ENCODE data around the gene PCDH15. TPM values are rescaled to one million over a fixed set of nuclear protein-coding genes. Genes with fewer than 3 reads are reported as not detected.

Gene PCDH15
- total and polyA plus RNA-seq, 2 experiments from 2014 or later: 1.1 to 1.7 TPM

DNA sequence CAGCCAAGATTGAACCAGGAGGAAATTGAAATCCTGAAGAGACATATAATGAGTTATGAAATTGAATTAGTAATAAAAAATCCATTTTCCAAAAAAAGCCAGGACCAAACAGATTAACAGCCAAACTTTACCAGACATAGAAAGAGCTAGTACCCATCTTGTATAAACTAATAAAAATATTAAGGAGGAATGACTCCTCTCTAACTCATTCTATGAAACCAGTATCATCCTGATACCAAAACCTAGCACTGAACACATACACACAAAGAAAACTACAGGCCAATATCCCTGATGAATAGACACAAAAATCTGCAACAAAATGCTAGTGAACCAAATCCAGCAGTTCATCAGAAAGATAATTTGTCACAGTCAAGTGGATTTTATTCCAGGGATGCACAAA, 140.6 kb downstream of the PCDH15 start:
- Histone ChIP-seq H3K9me3 (ENCODE audit: low read depth) (no peaks in the 10 kb centered on the region), H3K36me3 (replicated peaks; ENCODE audit: insufficient read depth, low read depth) (no peaks in the 10 kb centered on the region), H4K20me1 (ENCODE audit: insufficient read depth, poor library complexity, severe bottlenecking) (no peaks in the 10 kb centered on the region), H3K79me2 (no peaks in the 10 kb centered on the region), H3K27ac (no peak overlapping the region), H2AFZ (no peak overlapping the region), H3K27me3 (no peaks in the 10 kb centered on the region), H3K4me1 (ENCODE audit: insufficient read depth) (no peaks in the 10 kb centered on the region), H3K9me2 (replicated peaks; ENCODE audit: insufficient read depth) (no peaks in the 10 kb centered on the region), H3K4me2 (no peak overlapping the region), H3K4me3 (no peak overlapping the region)
- DNase-seq (ENCODE audit: low spot score): no peak
- TF ChIP-seq EZH2 (IDR thresholded peaks at IDR 0.05; ENCODE audit: borderline replicate concordance) (no peak), EZH2phosphoT487 (IDR thresholded peaks at IDR 0.05; ENCODE audit: low read depth, severe bottlenecking, unreplicated experiment) (no peak)
- TF ChIP-seq, protein P1, sequence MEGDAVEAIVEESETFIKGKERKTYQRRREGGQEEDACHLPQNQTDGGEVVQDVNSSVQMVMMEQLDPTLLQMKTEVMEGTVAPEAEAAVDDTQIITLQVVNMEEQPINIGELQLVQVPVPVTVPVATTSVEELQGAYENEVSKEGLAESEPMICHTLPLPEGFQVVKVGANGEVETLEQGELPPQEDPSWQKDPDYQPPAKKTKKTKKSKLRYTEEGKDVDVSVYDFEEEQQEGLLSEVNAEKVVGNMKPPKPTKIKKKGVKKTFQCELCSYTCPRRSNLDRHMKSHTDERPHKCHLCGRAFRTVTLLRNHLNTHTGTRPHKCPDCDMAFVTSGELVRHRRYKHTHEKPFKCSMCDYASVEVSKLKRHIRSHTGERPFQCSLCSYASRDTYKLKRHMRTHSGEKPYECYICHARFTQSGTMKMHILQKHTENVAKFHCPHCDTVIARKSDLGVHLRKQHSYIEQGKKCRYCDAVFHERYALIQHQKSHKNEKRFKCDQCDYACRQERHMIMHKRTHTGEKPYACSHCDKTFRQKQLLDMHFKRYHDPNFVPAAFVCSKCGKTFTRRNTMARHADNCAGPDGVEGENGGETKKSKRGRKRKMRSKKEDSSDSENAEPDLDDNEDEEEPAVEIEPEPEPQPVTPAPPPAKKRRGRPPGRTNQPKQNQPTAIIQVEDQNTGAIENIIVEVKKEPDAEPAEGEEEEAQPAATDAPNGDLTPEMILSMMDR (IDR thresholded peaks at IDR 0.05; ENCODE audit: poor library complexity): no peak

DNA sequence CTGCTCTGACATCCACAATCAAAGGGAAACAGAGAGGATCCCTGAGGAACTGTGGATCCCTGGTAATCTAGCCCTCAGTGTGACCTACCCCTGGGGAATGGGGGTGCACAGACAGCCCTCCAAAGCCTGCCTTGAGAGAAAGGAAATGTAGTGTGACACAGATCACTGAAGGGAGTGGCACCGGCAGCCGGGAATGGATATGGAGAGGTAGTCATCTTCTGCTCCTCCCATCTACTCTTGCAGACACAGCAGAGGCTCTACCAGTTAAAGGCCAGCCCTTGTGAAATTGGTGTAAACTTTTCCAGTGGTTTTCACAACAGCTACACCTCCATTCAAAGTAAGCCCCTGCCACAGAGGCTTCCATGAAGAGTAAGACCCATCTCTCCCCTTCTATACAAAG, 144.4 kb downstream of the PCDH15 start:
- Histone ChIP-seq H3K9me3 (ENCODE audit: low read depth) (no peaks in the 10 kb centered on the region), H3K4me1 (ENCODE audit: insufficient read depth) (no peaks in the 10 kb centered on the region), H3K9me2 (replicated peaks; ENCODE audit: insufficient read depth) (no peaks in the 10 kb centered on the region), H3K4me3 (no peak overlapping the region), H3K79me2 (no peaks in the 10 kb centered on the region), H2AFZ (no peak overlapping the region), H3K36me3 (replicated peaks; ENCODE audit: insufficient read depth, low read depth) (no peaks in the 10 kb centered on the region), H3K27ac (no peak overlapping the region), H3K4me2 (no peak overlapping the region), H4K20me1 (ENCODE audit: insufficient read depth, poor library complexity, severe bottlenecking) (no peaks in the 10 kb centered on the region), H3K27me3 (no peaks in the 10 kb centered on the region)
- TF ChIP-seq EZH2phosphoT487 (IDR thresholded peaks at IDR 0.05; ENCODE audit: low read depth, severe bottlenecking, unreplicated experiment): no peak
- TF ChIP-seq, protein P1 (IDR thresholded peaks at IDR 0.05; ENCODE audit: poor library complexity): no peak
- TF ChIP-seq EZH2 (IDR thresholded peaks at IDR 0.05; ENCODE audit: borderline replicate concordance): no peak
- 93% methylated on average over 2 of the region's 2 CpGs for WGBS (ENCODE audit: low lambda C conversion rate, missing lambda C conversion rate)
- DNase-seq (ENCODE audit: low spot score): no peak

DNA sequence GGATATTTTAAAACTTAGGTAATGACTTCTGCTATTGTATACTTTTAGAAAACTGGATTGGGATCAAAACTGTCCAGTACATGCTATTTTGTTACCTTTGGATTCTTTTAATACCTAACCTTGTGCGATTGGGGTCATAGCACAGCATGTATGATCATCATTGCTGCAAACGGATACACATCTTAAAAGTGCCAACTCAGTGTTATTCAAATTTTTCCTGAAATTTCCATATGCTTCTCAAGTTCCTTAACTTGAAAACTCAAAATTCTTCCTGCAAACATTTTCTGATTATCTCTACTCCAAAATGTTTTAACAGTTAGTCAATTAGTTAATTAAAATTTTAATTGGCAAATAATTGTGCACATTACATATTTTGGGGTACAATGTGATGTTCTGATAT, 147.5 kb downstream of the PCDH15 start:
- no peak overlapping the region for H3K27ac ChIP-seq
- no peaks in the 10 kb centered on the region for H4K20me1 ChIP-seq (ENCODE audit: insufficient read depth, poor library complexity, severe bottlenecking)
- H3K27me3 ChIP-seq: no peaks in the 10 kb centered on the region
- DNase-seq (ENCODE audit: low spot score): no peak
- no peak overlapping the region for H3K4me3 ChIP-seq
- no peak overlapping the region for H2AFZ ChIP-seq
- H3K79me2 ChIP-seq: no peaks in the 10 kb centered on the region
- no peaks in the 10 kb centered on the region for H3K36me3 ChIP-seq (replicated peaks; ENCODE audit: insufficient read depth, low read depth)
- WGBS (ENCODE audit: low lambda C conversion rate, missing lambda C conversion rate): 95% methylated on average over 2 of the region's 2 CpGs
- H3K4me1 ChIP-seq (ENCODE audit: insufficient read depth): no peaks in the 10 kb centered on the region
- TF ChIP-seq EZH2 (IDR thresholded peaks at IDR 0.05; ENCODE audit: borderline replicate concordance): no peak
- TF ChIP-seq, protein P1 (IDR thresholded peaks at IDR 0.05; ENCODE audit: poor library complexity): no peak
- no peak for TF ChIP-seq EZH2phosphoT487 (IDR thresholded peaks at IDR 0.05; ENCODE audit: low read depth, severe bottlenecking, unreplicated experiment)
- H3K9me3 ChIP-seq (ENCODE audit: low read depth): no peaks in the 10 kb centered on the region
- H3K4me2 ChIP-seq: no peak overlapping the region
- H3K9me2 ChIP-seq (replicated peaks; ENCODE audit: insufficient read depth): no peaks in the 10 kb centered on the region

DNA sequence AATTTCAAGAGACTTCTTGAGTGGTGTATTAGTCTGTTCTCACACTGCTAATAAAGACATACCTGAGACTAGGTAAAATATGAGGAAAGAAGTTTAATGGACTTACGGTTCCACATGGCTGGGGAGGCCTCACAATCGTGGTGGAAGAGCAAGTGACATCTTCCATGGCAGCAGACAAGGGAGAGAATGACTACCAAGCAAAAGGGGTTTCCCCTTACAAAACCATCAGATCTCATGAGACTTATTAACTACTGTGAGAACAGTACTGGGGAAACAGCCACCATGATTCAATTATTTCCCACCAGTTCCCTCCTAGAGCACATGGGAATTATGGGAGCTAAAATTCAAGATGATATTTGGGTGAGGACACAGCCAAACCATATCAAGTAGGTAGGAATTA, 150.5 kb downstream of the PCDH15 start:
- H3K27ac ChIP-seq: no peak overlapping the region
- no peak overlapping the region for H2AFZ ChIP-seq
- WGBS (ENCODE audit: low lambda C conversion rate, missing lambda C conversion rate): 85% methylated on average over 2 of the region's 2 CpGs
- H3K27me3 ChIP-seq: no peaks in the 10 kb centered on the region
- TF ChIP-seq EZH2phosphoT487 (IDR thresholded peaks at IDR 0.05; ENCODE audit: low read depth, severe bottlenecking, unreplicated experiment): no peak
- H3K36me3 ChIP-seq (replicated peaks; ENCODE audit: insufficient read depth, low read depth): no peaks in the 10 kb centered on the region
- no peaks in the 10 kb centered on the region for H4K20me1 ChIP-seq (ENCODE audit: insufficient read depth, poor library complexity, severe bottlenecking)
- no peaks in the 10 kb centered on the region for H3K79me2 ChIP-seq
- DNase-seq (ENCODE audit: low spot score): no peak
- H3K4me1 ChIP-seq (ENCODE audit: insufficient read depth): no peaks in the 10 kb centered on the region
- no peaks in the 10 kb centered on the region for H3K9me2 ChIP-seq (replicated peaks; ENCODE audit: insufficient read depth)
- H3K4me3 ChIP-seq: no peak overlapping the region
- no peak overlapping the region for H3K4me2 ChIP-seq
- H3K9me3 ChIP-seq (ENCODE audit: low read depth): no peaks in the 10 kb centered on the region
